Coronary artery (tissue), 2 donors: ENCODE results near the gene HECW1.

Experiments used
- DNase-seq: peaks from one replicate; pipeline ENCODE4 v3.0.0-alpha.2; 2017; ENCODE audit warnings: low spot score
- H3K27ac ChIP-seq, 2 donors: fragments of 200-600 bp; sonication (generic); one replicate each; pipeline ENCODE4 v1.5.1; 2016 to 2019
- H3K4me3 ChIP-seq: fragments of 200-600 bp; sonication (generic); 2 replicates; pipeline ENCODE4 v1.5.1; 2016; ENCODE audit warnings: mild to moderate bottlenecking, moderate library complexity
- TF ChIP-seq, protein P1 (sequence below): fragments of 200-600 bp; sonication (generic); IDR thresholded peaks from one replicate; pipeline ENCODE4 v1.5.1; 2019; ENCODE audit warnings: antibody characterized with exemption

The HECW1 gene

DNA sequence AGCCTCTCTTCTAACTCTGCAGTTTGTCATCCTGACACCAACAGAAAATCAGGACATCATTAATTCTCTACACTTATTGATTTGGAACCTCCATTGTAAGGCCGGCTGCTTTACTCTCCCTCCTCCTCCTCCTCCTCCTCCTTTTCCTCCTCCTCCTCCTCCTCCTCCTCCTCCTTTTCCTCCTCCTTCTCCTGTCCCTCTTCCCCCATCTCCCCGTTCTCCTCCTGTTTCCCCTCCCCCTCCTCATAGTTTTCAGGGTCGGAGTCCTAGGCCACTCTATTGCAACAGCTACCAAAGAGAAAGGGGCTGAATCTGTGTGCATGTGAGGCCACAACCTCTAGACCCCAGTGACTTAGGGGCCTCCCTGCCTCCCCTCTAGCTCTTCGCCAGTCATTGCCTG lies 136.1 kb downstream of the HECW1 start:
- Histone ChIP-seq H3K4me3 (no peak overlapping the region), H3K27ac (no peak overlapping the region)
- TF ChIP-seq, protein P1, sequence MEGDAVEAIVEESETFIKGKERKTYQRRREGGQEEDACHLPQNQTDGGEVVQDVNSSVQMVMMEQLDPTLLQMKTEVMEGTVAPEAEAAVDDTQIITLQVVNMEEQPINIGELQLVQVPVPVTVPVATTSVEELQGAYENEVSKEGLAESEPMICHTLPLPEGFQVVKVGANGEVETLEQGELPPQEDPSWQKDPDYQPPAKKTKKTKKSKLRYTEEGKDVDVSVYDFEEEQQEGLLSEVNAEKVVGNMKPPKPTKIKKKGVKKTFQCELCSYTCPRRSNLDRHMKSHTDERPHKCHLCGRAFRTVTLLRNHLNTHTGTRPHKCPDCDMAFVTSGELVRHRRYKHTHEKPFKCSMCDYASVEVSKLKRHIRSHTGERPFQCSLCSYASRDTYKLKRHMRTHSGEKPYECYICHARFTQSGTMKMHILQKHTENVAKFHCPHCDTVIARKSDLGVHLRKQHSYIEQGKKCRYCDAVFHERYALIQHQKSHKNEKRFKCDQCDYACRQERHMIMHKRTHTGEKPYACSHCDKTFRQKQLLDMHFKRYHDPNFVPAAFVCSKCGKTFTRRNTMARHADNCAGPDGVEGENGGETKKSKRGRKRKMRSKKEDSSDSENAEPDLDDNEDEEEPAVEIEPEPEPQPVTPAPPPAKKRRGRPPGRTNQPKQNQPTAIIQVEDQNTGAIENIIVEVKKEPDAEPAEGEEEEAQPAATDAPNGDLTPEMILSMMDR = no peak
- DNase-seq = no peak

DNA sequence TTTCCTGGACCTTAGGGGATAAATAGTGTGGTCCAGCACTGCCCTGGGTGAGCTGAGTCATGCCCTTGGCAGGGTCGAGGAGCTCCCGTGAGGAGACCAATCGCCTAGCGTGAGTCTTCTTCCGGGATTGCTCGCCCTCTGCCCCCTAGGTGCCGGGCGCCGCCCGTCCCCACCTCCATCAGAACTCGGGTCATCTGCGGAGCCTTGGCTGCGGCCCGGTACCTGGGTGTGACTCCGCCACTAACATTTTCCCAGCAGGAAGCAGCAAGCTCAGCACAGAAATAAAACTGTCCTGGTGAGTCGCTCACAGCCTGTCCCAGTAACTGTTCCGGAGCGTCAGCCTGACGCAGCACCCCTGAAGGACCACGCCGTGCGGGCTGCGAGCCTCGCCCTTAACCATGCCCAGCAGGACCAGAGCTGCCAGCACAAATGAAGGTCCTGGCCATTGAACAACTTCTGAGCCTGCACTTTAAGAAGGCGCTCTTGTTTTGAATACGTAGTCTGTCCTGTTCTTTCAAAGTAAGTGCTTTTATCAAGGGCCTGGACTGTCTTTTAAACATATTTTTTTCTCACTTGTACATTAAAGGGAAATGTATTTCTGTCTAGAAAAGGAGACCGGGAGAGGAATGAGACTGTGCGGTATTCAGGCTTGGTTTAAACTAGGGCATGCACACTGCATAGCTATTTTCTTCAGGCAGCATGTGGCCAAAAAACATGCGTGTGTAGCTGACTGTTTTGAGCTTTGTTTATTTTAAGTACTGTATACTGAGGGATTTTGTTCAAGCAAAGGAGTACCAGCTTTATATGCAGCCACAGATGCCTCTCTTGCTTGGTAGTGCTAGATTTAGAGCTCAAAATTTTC lies 136.7 kb downstream of the HECW1 start:
- no peak for DNase-seq
- H3K4me3 ChIP-seq = no peak overlapping the region
- TF ChIP-seq, protein P1 = no peak
- no peak overlapping the region for H3K27ac ChIP-seq

DNA sequence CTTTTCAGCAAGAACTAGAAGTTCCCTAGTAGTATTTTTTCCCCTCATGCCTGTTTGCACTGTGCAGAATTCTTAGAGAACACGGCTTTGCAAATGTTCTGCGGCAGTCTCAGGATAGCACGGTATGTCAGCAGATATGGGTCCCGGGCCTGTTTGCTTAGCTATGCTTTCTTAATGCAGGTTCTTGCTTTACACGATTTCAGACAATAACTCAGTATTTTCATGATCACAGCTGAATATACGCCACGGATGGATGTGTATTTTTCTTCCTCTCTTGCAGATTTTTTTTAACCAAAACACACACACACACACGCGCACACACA lies 137.3 kb downstream of the HECW1 start:
- no peak overlapping the region for H3K4me3 ChIP-seq
- TF ChIP-seq, protein P1 = no peak
- H3K27ac ChIP-seq = no peak overlapping the region
- DNase-seq = no peak

DNA sequence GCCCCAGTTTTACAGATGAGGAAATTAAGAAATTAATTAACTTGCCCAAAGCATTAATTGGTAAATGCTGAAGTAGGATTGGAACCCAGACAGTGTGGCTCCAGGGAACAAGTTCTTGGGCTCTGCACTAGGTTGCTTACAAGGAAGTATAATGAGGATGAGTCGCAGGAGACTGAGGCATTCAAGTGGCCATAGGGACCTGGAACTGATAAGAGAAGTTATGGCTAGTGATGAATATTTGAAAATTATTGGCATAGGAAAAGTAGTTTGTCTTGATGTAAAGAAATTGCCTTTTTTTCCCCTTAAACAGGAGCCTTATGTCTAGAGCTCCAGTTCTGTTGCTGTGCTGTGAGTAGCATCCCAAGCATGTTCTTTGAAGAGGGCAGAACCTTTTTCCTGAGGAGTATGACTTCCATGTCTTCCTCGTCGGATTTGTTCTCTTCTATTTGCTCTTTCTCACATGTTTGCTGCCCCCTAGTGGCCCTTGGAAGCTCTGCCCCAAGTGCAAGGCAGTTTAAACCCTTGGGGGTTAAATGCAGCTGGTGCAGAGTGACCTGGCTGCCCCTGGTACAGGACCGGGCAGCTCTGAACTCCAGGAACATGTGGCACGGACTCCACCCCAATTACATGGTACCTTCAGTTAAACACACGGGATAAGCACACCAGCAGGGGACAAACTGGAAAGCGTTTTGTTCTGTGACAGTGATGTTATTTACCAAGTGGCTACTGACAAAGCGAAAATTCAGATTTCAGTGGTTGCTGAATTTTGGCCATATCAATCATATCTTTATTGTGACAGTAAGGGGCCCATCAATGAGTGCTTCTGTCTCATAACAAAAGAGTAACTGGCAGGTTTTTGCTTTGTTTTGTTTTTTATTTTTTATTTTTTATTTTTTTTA lies 148.8 kb downstream of the HECW1 start:
- TF ChIP-seq, protein P1 = peak; percentile 65
- Histone ChIP-seq H3K27ac (no peak overlapping the region), H3K4me3 (no peak overlapping the region)
- DNase-seq = no peak

DNA sequence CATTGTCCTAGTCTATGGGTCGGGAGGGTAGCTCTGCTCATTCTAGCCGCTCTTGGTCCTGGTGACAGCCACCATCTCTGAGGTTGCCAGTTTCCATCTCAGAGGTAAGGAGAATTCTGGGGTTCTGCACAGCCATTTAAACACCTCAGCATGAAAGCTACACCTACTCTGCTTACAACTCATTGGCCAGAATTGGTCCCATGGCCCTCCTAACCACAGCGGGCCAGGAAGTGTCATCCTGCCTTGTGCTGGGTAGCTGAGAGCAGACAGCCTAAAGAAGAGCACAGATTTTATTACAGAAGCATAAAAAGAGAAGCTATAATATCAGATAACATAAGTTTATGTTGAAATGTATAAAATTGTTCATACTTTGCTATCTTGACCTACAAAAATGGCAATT lies 152.7 kb downstream of the HECW1 start:
- DNase-seq = no peak
- TF ChIP-seq, protein P1 = no peak
- Histone ChIP-seq H3K4me3 (no peak overlapping the region), H3K27ac (no peak overlapping the region)

DNA sequence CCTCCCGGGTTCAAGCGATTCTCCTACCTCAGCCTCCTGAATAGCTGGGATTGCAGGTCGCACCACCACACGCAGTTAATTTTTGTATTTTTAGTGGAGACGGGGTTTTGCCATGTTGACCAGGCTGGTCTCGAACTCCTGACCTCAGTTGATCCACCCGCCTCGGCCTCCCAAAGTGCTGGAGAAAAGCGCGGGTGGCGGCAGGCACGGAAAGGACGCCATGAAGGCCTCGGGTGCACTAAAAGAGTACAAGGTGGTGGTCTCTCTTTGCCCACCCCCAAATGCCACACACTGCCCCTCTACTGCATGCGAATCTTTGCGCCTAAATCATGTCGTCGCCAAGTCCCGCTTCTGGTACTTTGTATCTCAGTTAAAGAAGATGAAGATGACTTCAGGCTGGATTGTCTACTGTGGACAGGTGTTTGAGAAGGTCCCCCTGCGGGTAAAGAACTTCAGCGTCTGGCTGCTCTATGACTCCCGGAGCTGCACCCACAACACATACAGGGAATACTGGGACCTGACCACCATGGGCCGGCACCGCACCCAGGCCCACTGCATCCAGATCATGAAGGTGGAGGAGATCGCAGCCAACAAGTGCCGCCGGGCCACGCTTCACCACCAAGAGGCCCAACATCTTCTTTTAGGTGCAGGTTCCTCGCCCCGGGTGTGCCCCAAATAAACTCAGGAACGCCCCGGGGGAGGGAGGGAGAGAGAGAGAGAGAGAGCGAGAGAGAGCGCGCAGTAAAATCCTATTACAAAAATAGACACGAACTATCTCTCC lies 161.7 kb downstream of the HECW1 start:
- TF ChIP-seq, protein P1 = no peak
- Histone ChIP-seq H3K27ac (no peak overlapping the region), H3K4me3 (no peak overlapping the region)
- no peak for DNase-seq
